Liver (tissue), 9 donors: ENCODE results near the gene IL12RB2. TPM values are rescaled to one million over a fixed set of nuclear protein-coding genes. Genes with fewer than 3 reads are reported as not detected.

Experiments
- DNase-seq: peaks from one replicate; pipeline ENCODE4 v3.0.0-alpha.2; 2017; ENCODE audit warnings: low spot score
- H3K27ac ChIP-seq, 2 donors: one replicate each; pipeline ENCODE4 v1.7.0; 2013; ENCODE audit warnings: inconsistent platforms in 2 of 2, low read length in 2 of 2, control low read depth in 1 of 2, low read depth in 1 of 2, mild to moderate bottlenecking in 1 of 2
- H3K27me3 ChIP-seq, 4 donors: one replicate each; pipeline versions ENCODE4 v1.6.1 to v1.7.0; 2013; ENCODE audit warnings: low read length in 3 of 4, inconsistent platforms in 1 of 4, mild to moderate bottlenecking in 1 of 4, moderate library complexity in 1 of 4; ENCODE audit not compliant: control insufficient read depth in 4 of 4, insufficient read depth in 4 of 4
- H3K36me3 ChIP-seq, 4 donors: one replicate each; pipeline versions ENCODE4 v1.6.1 to v1.7.0; 2013; ENCODE audit warnings: low read length in 3 of 4, mild to moderate bottlenecking in 3 of 4, low read depth in 1 of 4, moderate library complexity in 1 of 4; ENCODE audit not compliant: control insufficient read depth in 4 of 4, insufficient read depth in 3 of 4
- H3K4me1 ChIP-seq, 4 donors: one replicate each; pipeline versions ENCODE4 v1.6.1 to v1.7.0; 2013; ENCODE audit warnings: low read length in 3 of 4, mild to moderate bottlenecking in 3 of 4, moderate library complexity in 1 of 4; ENCODE audit not compliant: control insufficient read depth in 4 of 4, insufficient read depth in 4 of 4
- H3K4me3 ChIP-seq, 3 donors: one replicate each; pipeline versions ENCODE4 v1.6.1 to v1.7.0; 2013; ENCODE audit warnings: low read length in 3 of 3, control low read depth in 1 of 3, low read depth in 1 of 3, mild to moderate bottlenecking in 1 of 3
- H3K9ac ChIP-seq, 2 donors: one replicate each; pipeline ENCODE4 v1.7.0; 2013; ENCODE audit warnings: low read length in 2 of 2, mild to moderate bottlenecking in 2 of 2, moderate library complexity in 2 of 2, control low read depth in 1 of 2, low read depth in 1 of 2
- H3K9me3 ChIP-seq, 4 donors: one replicate each; pipeline versions ENCODE4 v1.6.1 to v1.7.0; 2013; ENCODE audit warnings: low read length in 3 of 4; ENCODE audit not compliant: control insufficient read depth in 4 of 4
- EGR1 ChIP-seq, 2 donors: IDR thresholded peaks; 2 replicates each; pipeline ENCODE4 v1.6.1; 2016 to 2018; ENCODE audit warnings: antibody characterized with exemption in 2 of 2, low read depth in 2 of 2
- FOXA2 ChIP-seq: IDR thresholded peaks from 2 replicates; pipeline ENCODE4 v1.6.1; 2016; ENCODE audit warnings: antibody characterized with exemption
- GABPA ChIP-seq, 2 donors: IDR thresholded peaks in 1 of 2; conservative IDR thresholded peaks in 1 of 2; 2 replicates each; pipeline ENCODE4 v1.6.1; 2016; ENCODE audit warnings: antibody characterized with exemption in 2 of 2, mild to moderate bottlenecking in 1 of 2, moderate library complexity in 1 of 2
- HNF4G ChIP-seq: IDR thresholded peaks from 2 replicates; pipeline ENCODE4 v1.6.1; 2016; ENCODE audit warnings: antibody characterized with exemption
- JUND ChIP-seq, 2 donors: IDR thresholded peaks; 2 replicates each; pipeline ENCODE4 v1.6.1; 2016; ENCODE audit warnings: antibody characterized with exemption in 2 of 2
- NR2F2 ChIP-seq: IDR thresholded peaks from 2 replicates; pipeline ENCODE4 v1.6.1; 2016; ENCODE audit warnings: antibody characterized with exemption
- RAD21 ChIP-seq, 2 donors: IDR thresholded peaks; 2 replicates each; pipeline ENCODE4 v1.6.1; 2016; ENCODE audit warnings: antibody characterized with exemption in 2 of 2, mild to moderate bottlenecking in 2 of 2
- RXRA ChIP-seq, 2 donors: IDR thresholded peaks; 2 replicates each; pipeline ENCODE4 v1.6.1; 2017 to 2018; ENCODE audit warnings: antibody characterized with exemption in 2 of 2, mild to moderate bottlenecking in 1 of 2
- SP1 ChIP-seq: IDR thresholded peaks from 2 replicates; pipeline ENCODE4 v1.6.1; 2018; ENCODE audit warnings: antibody characterized with exemption, mild to moderate bottlenecking
- TAF1 ChIP-seq: conservative IDR thresholded peaks from 2 replicates; pipeline ENCODE4 v1.6.1; 2016; ENCODE audit warnings: antibody characterized with exemption, mild to moderate bottlenecking
- YY1 ChIP-seq: IDR thresholded peaks from 2 replicates; pipeline ENCODE4 v1.6.1; 2016; ENCODE audit warnings: antibody characterized with exemption, mild to moderate bottlenecking
- WGBS: extraction: QIAGEN DNeasy Blood & Tissue Kit; methylation state at CpG from one replicate; pipeline ENCODE4 v1.1.7; 2013; 5-methylcytosine and 5-hydroxymethylcytosine counted together
- polyA plus RNA-seq, 2 donors: library from polyadenylated mRNA; stranded (reverse) in 1 of 2; unstranded in 1 of 2; fragments of 200-250 nt in 1 of 2; fragments of >200 nt in 1 of 2; fragmentation: Nextera tagmentation in 1 of 2; extraction: Ambion mirVana in 1 of 2; gene quantifications; one replicate each; pipeline versions ENCODE4 v1.2.1 to v1.2.3, GENCODE V29; 2013 to 2015
- total RNA-seq, 2 donors: library from RNA; depleted of rRNA; stranded (reverse); fragments of >200 nt; gene quantifications; one replicate each; pipeline ENCODE4 v1.2.3, GENCODE V29; 2014
- TF ChIP-seq, protein P1 (sequence below): IDR thresholded peaks from 2 replicates; pipeline ENCODE4 v1.6.1; 2016; ENCODE audit warnings: antibody characterized with exemption
- TF ChIP-seq, protein P2 (sequence below): IDR thresholded peaks from 2 replicates; pipeline ENCODE4 v1.6.1; 2016; ENCODE audit warnings: antibody characterized with exemption
- TF ChIP-seq, protein P3 (sequence below): IDR thresholded peaks from 2 replicates; pipeline ENCODE4 v1.6.1; 2016; ENCODE audit warnings: antibody characterized with exemption
- TF ChIP-seq, protein P4 (sequence below): IDR thresholded peaks from 2 replicates; pipeline ENCODE4 v1.6.1; 2016; ENCODE audit warnings: antibody characterized with exemption, mild to moderate bottlenecking
- donor health status: healthy.
- donor health status: healthy.
- donor health status: healthy.
- donor health status: healthy.
- donor health status: healthy.

Gene IL12RB2
- total and polyA plus RNA-seq, 4 donors: 0.06 to 1.3 (median 0.58) TPM

DNA sequence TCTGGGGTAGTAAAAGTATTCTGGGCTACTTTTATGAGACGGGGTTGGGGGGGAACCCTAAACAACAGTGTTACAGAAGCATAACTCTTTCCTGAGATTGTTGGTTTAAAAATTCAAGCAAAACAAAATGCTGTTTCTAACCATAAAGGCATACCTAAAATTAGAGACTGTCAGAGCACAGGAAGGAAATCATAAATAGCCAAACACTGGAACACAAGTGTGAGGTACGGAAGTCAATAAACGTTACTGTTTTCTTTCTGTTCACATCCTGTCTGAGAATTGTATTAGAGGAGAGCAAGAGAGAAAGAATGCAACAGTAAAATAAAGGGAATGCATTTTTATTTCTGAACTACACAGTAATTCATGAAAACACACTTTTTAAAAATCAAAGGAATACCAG is 42.8 kb upstream of the IL12RB2 start:
- 71% methylated on average over 3 of the region's 3 CpGs for WGBS
- Histone ChIP-seq H3K36me3 (no peaks in the 10 kb centered on the region), H3K27me3 (no peaks in the 10 kb centered on the region), H3K4me1 (no peaks in the 10 kb centered on the region), H3K9ac (no peak overlapping the region), H3K27ac (no peak overlapping the region), H3K4me3 (no peak overlapping the region), H3K9me3 (no peaks in the 10 kb centered on the region)
- TF ChIP-seq RAD21 (IDR thresholded peaks at IDR 0.05) (no peak), GABPA (IDR thresholded peaks at IDR 0.05 in 1 of 2, conservative IDR thresholded peaks at IDR 0.05 in 1 of 2) (no peak), TAF1 (no peak), RXRA (IDR thresholded peaks at IDR 0.05) (no peak)
- TF ChIP-seq, protein P1, sequence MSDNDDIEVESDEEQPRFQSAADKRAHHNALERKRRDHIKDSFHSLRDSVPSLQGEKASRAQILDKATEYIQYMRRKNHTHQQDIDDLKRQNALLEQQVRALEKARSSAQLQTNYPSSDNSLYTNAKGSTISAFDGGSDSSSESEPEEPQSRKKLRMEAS: no peak
- TF ChIP-seq, protein P2, sequence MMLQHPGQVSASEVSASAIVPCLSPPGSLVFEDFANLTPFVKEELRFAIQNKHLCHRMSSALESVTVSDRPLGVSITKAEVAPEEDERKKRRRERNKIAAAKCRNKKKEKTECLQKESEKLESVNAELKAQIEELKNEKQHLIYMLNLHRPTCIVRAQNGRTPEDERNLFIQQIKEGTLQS: no peak
- DNase-seq: no peak

DNA sequence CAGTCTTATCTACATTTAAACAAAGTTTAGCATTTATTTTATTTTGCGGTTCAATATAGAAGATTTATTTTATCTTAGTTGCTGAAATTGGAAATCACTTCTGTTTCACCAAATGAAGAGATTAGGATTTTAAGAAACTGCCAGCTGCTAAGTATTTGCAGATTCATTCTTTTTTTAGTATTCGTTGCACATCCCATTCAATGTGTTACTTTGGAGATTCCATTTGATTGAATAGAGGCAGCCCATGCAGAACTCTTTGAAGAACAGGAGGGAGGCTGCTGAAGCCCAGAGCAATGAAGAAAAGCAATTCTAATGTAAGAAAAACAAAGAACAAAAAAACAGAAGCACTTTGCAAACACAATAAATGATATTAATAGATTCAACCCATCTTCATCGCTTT is 38.6 kb upstream of the IL12RB2 start:
- Histone ChIP-seq H3K27me3 (peaks cover 0 to 3% (median 0%) of the 10 kb centered on the region in 4 donors), H3K27ac (no peak overlapping the region), H3K36me3 (no peaks in the 10 kb centered on the region), H3K9ac (no peak overlapping the region), H3K4me1 (no peaks in the 10 kb centered on the region), H3K9me3 (peaks cover 0 to 9% (median 4%) of the 10 kb centered on the region in 4 donors), H3K4me3 (no peak overlapping the region)
- DNase-seq: no peak
- WGBS: 90% methylated on average over 3 of the region's 3 CpGs
- TF ChIP-seq, protein P3, sequence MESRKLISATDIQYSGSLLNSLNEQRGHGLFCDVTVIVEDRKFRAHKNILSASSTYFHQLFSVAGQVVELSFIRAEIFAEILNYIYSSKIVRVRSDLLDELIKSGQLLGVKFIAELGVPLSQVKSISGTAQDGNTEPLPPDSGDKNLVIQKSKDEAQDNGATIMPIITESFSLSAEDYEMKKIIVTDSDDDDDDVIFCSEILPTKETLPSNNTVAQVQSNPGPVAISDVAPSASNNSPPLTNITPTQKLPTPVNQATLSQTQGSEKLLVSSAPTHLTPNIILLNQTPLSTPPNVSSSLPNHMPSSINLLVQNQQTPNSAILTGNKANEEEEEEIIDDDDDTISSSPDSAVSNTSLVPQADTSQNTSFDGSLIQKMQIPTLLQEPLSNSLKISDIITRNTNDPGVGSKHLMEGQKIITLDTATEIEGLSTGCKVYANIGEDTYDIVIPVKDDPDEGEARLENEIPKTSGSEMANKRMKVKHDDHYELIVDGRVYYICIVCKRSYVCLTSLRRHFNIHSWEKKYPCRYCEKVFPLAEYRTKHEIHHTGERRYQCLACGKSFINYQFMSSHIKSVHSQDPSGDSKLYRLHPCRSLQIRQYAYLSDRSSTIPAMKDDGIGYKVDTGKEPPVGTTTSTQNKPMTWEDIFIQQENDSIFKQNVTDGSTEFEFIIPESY: no peak
- TF ChIP-seq RAD21 (IDR thresholded peaks at IDR 0.05) (no peak), YY1 (no peak), NR2F2 (no peak), FOXA2 (no peak), SP1 (no peak)
- TF ChIP-seq, protein P1: no peak
- TF ChIP-seq, protein P2: no peak

DNA sequence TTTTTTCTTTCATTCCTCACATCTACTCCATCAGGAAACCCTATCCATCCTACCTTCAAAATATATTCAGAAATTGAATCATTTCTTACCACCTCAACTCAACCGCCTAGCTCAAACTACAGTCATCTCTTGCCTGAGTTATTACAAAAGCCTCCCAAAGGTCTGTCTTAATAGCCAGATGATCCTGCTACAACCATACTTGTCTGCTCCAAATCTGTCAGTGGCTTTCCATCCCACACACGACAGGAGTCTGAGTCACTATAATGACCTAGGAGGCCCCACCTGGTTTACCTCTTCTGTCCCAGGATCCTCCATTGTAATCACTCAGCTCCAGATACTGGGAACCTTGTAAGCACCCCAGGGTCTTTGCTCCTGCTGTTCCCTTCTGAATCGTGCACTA is 37.1 kb upstream of the IL12RB2 start:
- no peaks in the 10 kb centered on the region for H3K36me3 ChIP-seq
- H3K4me1 ChIP-seq: no peaks in the 10 kb centered on the region
- H3K27ac ChIP-seq: no peak overlapping the region
- no peak for DNase-seq
- 88% methylated on average over 3 of the region's 3 CpGs for WGBS
- no peak overlapping the region for H3K9ac ChIP-seq
- H3K27me3 ChIP-seq: peaks cover 0 to 3% (median 0%) of the 10 kb centered on the region in 4 donors
- TF ChIP-seq JUND (IDR thresholded peaks at IDR 0.05): no peak
- TF ChIP-seq, protein P4, sequence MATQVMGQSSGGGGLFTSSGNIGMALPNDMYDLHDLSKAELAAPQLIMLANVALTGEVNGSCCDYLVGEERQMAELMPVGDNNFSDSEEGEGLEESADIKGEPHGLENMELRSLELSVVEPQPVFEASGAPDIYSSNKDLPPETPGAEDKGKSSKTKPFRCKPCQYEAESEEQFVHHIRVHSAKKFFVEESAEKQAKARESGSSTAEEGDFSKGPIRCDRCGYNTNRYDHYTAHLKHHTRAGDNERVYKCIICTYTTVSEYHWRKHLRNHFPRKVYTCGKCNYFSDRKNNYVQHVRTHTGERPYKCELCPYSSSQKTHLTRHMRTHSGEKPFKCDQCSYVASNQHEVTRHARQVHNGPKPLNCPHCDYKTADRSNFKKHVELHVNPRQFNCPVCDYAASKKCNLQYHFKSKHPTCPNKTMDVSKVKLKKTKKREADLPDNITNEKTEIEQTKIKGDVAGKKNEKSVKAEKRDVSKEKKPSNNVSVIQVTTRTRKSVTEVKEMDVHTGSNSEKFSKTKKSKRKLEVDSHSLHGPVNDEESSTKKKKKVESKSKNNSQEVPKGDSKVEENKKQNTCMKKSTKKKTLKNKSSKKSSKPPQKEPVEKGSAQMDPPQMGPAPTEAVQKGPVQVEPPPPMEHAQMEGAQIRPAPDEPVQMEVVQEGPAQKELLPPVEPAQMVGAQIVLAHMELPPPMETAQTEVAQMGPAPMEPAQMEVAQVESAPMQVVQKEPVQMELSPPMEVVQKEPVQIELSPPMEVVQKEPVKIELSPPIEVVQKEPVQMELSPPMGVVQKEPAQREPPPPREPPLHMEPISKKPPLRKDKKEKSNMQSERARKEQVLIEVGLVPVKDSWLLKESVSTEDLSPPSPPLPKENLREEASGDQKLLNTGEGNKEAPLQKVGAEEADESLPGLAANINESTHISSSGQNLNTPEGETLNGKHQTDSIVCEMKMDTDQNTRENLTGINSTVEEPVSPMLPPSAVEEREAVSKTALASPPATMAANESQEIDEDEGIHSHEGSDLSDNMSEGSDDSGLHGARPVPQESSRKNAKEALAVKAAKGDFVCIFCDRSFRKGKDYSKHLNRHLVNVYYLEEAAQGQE: no peak
- TF ChIP-seq, protein P1: no peak
- TF ChIP-seq EGR1 (IDR thresholded peaks at IDR 0.05; ENCODE audit: low read depth in 2 of 2): no peak
- TF ChIP-seq GABPA (IDR thresholded peaks at IDR 0.05 in 1 of 2, conservative IDR thresholded peaks at IDR 0.05 in 1 of 2): no peak
- no peak for TF ChIP-seq HNF4G
- peaks cover 0 to 9% (median 4%) of the 10 kb centered on the region in 4 donors for H3K9me3 ChIP-seq
- no peak overlapping the region for H3K4me3 ChIP-seq
